GM20000 (cell line): Measurements from ENCODE around the gene MTMR1.

Experiments used
- DNase-seq: peaks from one replicate; pipeline ENCODE4 v3.0.0; 2012; ENCODE audit warnings: low spot score
- TF ChIP-seq, protein P1 (sequence below): IDR thresholded peaks from 2 replicates; pipeline ENCODE4 v1.5.1; 2012; ENCODE audit warnings: mild to moderate bottlenecking, control low read depth; ENCODE audit errors: extremely low read depth, missing control alignments

The MTMR1 gene

DNA sequence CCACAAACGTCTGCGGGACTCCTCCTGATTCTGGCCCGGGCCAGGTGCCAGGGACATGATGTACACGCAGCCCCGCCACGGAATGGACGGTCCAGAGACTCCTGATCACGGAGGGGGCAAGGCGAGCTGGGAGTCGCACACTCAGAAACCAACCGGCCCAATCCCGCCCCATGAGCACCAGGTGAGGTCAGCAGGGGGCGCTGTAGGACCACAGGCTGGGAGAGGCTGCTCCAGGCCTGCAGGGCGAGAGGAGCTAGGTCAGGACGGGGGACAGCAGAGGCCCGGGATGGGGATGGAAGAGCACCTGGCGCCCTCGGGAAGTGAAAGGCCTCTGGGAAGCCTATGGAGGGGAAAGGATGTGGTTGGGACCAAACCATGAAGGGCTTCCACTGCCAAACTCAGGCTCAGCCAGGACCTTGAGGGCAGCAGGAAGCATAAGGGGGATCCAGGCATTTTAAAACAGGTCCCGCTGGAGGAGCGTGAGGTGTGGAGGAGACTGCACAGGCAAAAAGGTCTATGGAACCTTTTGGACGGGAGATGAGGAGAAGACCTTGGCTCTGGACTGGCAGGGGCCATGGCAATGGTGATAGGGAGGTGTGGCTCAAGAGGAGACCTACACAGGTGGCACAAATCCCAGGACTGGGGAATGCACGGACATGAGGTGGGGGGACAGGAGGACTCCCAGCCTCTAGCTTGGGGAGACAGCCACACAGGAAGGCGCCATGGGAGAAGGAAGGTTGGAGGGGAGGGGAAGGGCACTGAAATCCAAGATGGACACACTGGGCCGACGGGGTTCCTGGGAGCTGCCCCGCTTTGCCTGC lies 79.2 kb downstream of the MTMR1 start:
- peak; percentile 77 for DNase-seq

DNA sequence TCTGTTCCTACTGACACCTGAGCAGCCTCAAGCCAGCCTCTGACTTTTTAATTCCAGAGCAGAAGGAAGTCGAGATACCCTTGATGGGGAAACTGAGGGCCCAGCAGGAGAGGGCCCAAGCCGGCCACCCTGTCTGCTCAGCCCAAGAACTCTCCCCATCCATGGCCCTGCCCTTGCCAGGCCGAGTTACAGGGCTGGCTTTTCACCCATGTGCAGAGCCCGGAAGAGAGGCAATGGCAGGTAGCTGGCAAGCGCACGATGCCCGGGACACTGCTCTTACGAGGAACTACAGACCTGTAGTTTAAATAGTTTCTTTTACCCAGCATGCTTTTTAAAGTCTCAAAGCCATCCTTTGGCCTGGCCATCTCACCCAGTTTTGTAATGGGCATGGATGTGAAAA lies 79.9 kb downstream of the MTMR1 start:
- TF ChIP-seq, protein P1, sequence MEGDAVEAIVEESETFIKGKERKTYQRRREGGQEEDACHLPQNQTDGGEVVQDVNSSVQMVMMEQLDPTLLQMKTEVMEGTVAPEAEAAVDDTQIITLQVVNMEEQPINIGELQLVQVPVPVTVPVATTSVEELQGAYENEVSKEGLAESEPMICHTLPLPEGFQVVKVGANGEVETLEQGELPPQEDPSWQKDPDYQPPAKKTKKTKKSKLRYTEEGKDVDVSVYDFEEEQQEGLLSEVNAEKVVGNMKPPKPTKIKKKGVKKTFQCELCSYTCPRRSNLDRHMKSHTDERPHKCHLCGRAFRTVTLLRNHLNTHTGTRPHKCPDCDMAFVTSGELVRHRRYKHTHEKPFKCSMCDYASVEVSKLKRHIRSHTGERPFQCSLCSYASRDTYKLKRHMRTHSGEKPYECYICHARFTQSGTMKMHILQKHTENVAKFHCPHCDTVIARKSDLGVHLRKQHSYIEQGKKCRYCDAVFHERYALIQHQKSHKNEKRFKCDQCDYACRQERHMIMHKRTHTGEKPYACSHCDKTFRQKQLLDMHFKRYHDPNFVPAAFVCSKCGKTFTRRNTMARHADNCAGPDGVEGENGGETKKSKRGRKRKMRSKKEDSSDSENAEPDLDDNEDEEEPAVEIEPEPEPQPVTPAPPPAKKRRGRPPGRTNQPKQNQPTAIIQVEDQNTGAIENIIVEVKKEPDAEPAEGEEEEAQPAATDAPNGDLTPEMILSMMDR, result no peak
- DNase-seq, result no peak

More for the DNA sequence above, 79.2 kb downstream of the MTMR1 start:
- TF ChIP-seq, protein P1, result peak; percentile 59

DNA sequence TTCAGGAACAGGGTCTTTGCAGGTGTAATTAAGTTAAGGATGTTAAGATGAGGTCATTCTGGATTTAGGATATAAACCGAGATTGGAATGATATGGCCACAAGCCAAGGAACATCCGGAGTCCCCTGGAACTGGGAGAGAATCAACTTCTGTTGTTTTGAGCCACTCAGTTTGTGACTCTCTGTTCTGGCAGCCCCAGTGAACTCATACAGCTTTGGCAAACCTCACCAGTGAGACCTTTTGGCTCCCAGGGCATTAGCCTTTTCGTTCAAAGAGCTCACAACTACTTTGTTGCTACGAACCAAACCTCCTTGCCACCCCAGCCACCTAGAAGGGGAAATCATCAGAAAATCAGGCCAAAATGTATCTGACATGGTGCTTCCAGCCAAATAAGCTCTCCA lies 80.4 kb downstream of the MTMR1 start:
- no peak for DNase-seq
- TF ChIP-seq, protein P1, result no peak

DNA sequence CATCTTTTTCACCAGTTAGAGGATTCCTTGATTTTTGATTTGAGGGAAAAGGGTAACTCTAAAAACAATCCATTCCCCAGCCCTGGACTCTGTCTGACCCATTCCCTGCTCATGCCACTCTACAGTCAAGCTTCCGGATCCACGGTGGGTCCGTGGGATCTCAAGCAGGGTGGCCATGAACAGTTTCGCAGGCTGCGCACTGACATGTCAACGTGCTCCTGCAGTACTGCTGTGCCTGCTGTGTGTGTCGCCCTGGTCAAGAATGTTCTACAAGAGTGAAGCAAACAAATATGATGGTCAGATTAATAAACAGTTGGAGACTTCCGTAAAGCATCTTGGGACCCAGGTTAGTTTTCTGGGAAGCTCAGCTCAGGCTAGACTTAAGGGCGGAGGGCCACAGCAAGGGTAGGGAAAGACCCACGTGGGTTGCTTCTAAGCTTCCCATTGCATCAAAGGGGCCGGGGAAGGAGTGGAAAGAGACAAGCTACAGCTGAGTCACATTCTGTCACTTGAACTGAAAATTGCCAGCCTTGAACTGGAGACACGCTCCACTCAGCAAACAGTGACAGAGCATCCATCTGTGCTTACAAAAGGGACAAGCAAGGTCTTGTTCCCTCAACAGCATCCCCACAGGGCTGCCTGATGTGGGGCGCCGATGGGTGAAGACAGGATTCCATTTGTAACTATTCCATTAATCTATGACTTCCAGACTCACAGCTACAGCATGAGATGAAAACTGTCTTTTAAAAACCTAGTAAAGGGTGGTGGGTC lies 81.8 kb downstream of the MTMR1 start:
- TF ChIP-seq, protein P1, result no peak
- DNase-seq, result no peak

DNA sequence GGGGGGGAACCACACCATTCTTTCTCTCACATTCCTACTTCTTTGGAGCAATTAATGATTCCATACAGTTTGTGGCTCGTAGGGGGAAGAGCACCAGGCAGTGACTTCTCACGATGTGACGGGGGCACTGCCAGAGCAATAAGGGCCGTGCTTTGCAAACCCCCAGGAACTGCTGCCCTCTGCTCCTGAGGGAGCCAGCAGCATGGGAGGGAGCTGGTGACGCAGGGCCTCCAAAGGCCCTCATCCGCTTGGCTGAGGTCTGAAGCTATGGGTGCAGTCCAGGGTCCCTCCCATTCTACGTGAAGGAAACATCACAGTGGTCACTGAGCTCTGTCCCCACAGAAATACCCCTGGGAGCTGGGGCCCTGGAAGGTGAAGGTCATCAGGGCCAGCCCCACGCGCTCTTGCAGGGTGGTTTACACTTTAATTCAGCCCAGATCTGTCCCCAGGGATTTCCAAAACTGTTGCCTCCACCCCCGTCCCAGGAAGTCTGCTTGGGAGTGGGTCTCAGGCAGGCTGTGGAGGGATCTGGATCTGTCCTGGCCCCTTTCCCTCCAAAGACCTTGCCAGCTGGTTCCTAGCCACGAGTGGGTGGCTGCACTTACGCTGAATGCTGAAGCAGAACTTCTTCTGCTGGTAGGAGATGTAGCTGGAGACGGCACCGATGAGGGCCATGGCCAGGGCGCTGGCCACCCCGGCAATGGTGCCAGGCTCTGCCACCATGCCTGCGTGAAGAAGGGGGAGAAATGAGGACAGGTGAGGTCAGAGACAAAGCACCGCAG lies 82.6 kb downstream of the MTMR1 start:
- TF ChIP-seq, protein P1, result no peak
- no peak for DNase-seq

DNA sequence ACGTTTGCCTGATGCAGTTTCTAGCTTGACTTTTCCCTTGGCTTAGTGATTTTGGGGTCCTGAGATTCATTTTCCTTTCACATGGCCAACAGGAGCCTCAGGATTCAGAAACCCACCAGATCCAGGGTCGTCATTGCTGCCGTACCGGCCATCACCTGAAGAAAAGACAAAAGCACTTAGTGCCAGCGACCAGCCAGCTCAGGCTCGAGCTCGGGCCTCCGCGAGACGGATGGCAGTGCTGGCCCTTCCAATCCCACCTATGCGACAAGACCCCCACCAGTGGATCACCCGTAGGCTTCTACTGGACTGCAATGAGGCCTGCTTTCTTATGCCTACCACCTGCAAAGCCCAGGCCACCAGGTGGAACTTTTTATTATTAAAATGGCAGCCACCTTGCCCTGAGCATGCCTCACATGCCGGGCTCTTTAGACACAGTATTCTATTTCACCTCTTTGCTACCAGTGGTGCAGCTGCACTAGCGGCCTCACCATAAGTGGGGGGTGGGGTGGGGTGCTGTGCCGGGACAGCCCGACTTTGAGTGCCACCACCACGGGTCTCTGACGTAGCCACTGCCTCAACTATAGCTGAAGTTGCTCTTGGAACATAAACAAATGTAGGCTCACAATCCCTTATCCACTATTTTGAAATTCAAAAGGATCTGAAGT lies 84.3 kb downstream of the MTMR1 start:
- TF ChIP-seq, protein P1, result no peak
- DNase-seq, result no peak
